Panc1 (cell line): ENCODE data around the gene RNASEH2B. TPM values are rescaled to one million over a fixed set of nuclear protein-coding genes. Genes with fewer than 3 reads are reported as not detected.

ENCODE experiments used
- ATAC-seq: fragments of 200-7000 bp; cut with Tn5 transposase; 2 replicates; pipeline ENCODE4 v1.9.1; 2020; ENCODE audit warnings: mild to moderate bottlenecking, moderate library complexity
- BruUV-seq: library from RNA; stranded (reverse); fragments of 400-500 nt; replicated peaks from 2 replicates; lab custom pipeline; 2021; lab: Mats Ljungman, UMichigan
- CTCF ChIA-PET: fragments of 300-600 bp; sonication (Branson Sonifier 250); formaldehyde crosslinking; loops from one replicate; lab custom pipeline; 2022; ENCODE audit warnings: antibody characterized with exemption; lab: Charles Lee
- POLR2A ChIA-PET: fragments of 300-600 bp; sonication (Branson Sonifier 250); formaldehyde crosslinking; loops from one replicate; lab custom pipeline; 2022; ENCODE audit warnings: antibody characterized with exemption; lab: Charles Lee
- DNase-seq: peaks from one replicate; pipeline ENCODE4 v3.0.0-alpha.2; 2010; ENCODE audit warnings: low read depth, low spot score
- H3K27ac ChIP-seq: 2 replicates; pipeline ENCODE4 v1.5.1; 2011; ENCODE audit warnings: mild to moderate bottlenecking, low read length, inconsistent platforms
- H3K27me3 ChIP-seq: fragments of 200-500 bp; sonication (Bioruptor generic); 2 replicates; pipeline ENCODE4 v1.6.0; 2014; ENCODE audit warnings: low read length, inconsistent platforms; ENCODE audit not compliant: control insufficient read depth, insufficient read depth
- H3K36me3 ChIP-seq: fragments of 200-500 bp; sonication (Bioruptor generic); 2 replicates; pipeline ENCODE4 v1.5.1; 2014; ENCODE audit warnings: inconsistent platforms, mild to moderate bottlenecking, low read length, moderate library complexity; ENCODE audit not compliant: control insufficient read depth, insufficient read depth
- H3K4me1 ChIP-seq: 2 replicates; pipeline ENCODE4 v1.5.1; 2011; ENCODE audit warnings: inconsistent platforms, mild to moderate bottlenecking, low read length, moderate library complexity; ENCODE audit not compliant: control insufficient read depth, insufficient read depth
- H3K4me3 ChIP-seq, 2 experiments: 2 replicates each; pipeline ENCODE4 v1.5.1; 2011 to 2012; ENCODE audit warnings: low read depth in 2 of 2, low read length in 2 of 2, mild to moderate bottlenecking in 2 of 2, inconsistent platforms in 1 of 2, moderate library complexity in 1 of 2
- H3K9me3 ChIP-seq: fragments of 200-500 bp; sonication (Bioruptor generic); 2 replicates; pipeline ENCODE4 v1.5.1; 2014; ENCODE audit warnings: low read depth, mild to moderate bottlenecking, inconsistent platforms, low read length, moderate library complexity; ENCODE audit not compliant: control insufficient read depth, insufficient read depth
- CTCF ChIP-seq: fragments of 450-650 bp; IDR thresholded peaks from 2 replicates; pipeline ENCODE4 v1.5.1; 2017; ENCODE audit warnings: mild to moderate bottlenecking
- POLR2AphosphoS5 ChIP-seq: IDR thresholded peaks from 2 replicates; pipeline ENCODE4 v1.6.1; 2012; ENCODE audit warnings: mild to moderate bottlenecking, low read depth, low read length, moderate library complexity
- REST ChIP-seq, 2 experiments: IDR thresholded peaks; 2 replicates each; pipeline ENCODE4 v1.6.1; 2011 to 2012; ENCODE audit warnings: low read depth in 2 of 2, control low read depth in 1 of 2, low read length in 1 of 2, mild to moderate bottlenecking in 1 of 2, moderate library complexity in 1 of 2; ENCODE audit not compliant: insufficient read depth in 1 of 2
- SIN3A ChIP-seq: IDR thresholded peaks from 2 replicates; pipeline ENCODE4 v1.6.1; 2012; ENCODE audit warnings: low read depth, mild to moderate bottlenecking, low read length, moderate library complexity, borderline replicate concordance; ENCODE audit not compliant: insufficient read depth
- TCF7L2 ChIP-seq: IDR thresholded peaks from 2 replicates; pipeline ENCODE4 v1.6.1; 2011; ENCODE audit warnings: mild to moderate bottlenecking, low read depth, low read length, inconsistent platforms
- in situ Hi-C: cut with HindIII; loops from 2 replicates; pipeline ENCODE4 v1.10.0; 2016; ENCODE audit warnings: low sequenced_read_pairs, low pct_unique_long_range_greater_than_20kb
- intact Hi-C: fragments of 100-400 bp; cut with micrococcal nuclease; formaldehyde crosslinking; loops from one replicate; pipeline ENCODE4 v1.10.0; 2022; ENCODE audit not compliant: unreplicated experiment
- total RNA-seq: library from RNA; stranded (reverse); gene quantifications from one replicate; pipeline ENCODE4 v1.2.1, GENCODE V29; 2021; ENCODE audit not compliant: unreplicated experiment

The RNASEH2B gene
- total RNA-seq, 1 experiment from 2014 or later = 37.8 TPM

- POLR2A ChIA-PET = no interaction called here
- no peaks in the 10 kb centered on the region for H3K27me3 ChIP-seq
- in situ Hi-C loops (no loop called here), intact Hi-C loops (no loop called here)
- no peak overlapping the region for H3K4me3 ChIP-seq
- no peak for TF ChIP-seq POLR2AphosphoS5
- no peak for TF ChIP-seq SIN3A
- TF ChIP-seq REST (IDR thresholded peaks at IDR 0.05; ENCODE audit: insufficient read depth in 1 of 2, low read depth in 2 of 2, low read length in 1 of 2) = no peak
- no peak for TF ChIP-seq TCF7L2
- TF ChIP-seq CTCF = no peak
- CTCF ChIA-PET = no interaction called here
- H3K36me3 ChIP-seq = no peaks in the 10 kb centered on the region
- no TSS peak for BruUV-seq
- no peaks in the 10 kb centered on the region for H3K4me1 ChIP-seq
- DNase-seq = no peak
- H3K9me3 ChIP-seq = no peaks in the 10 kb centered on the region
- no peak overlapping the region for H3K27ac ChIP-seq
- ATAC-seq = no peak
Observed at GRCh38 chr13:50873991-50874390, 35.6 kb upstream of the RNASEH2B start.

GRCh38 chr13:50882816-50883435 lies 26.7 kb upstream of the RNASEH2B start:
- no peak overlapping the region for H3K4me3 ChIP-seq
- H3K27me3 ChIP-seq = no peaks in the 10 kb centered on the region
- ATAC-seq = no peak
- H3K9me3 ChIP-seq = no peaks in the 10 kb centered on the region
- no peak for TF ChIP-seq CTCF
- TF ChIP-seq REST (IDR thresholded peaks at IDR 0.05; ENCODE audit: insufficient read depth in 1 of 2, low read depth in 2 of 2, low read length in 1 of 2) = no peak
- no peak for TF ChIP-seq TCF7L2
- TF ChIP-seq POLR2AphosphoS5 = no peak
- TF ChIP-seq SIN3A = no peak
- ChIA-PET POLR2A (no interaction called here), CTCF (no interaction called here)
- BruUV-seq = no TSS peak
- in situ Hi-C loops (no loop called here), intact Hi-C loops (no loop called here)
- no peak for DNase-seq
- H3K4me1 ChIP-seq = no peaks in the 10 kb centered on the region
- H3K36me3 ChIP-seq = no peaks in the 10 kb centered on the region
- no peak overlapping the region for H3K27ac ChIP-seq
